Neural cell (in vitro differentiated cells): ENCODE results near the gene SIRT4. TPM values are rescaled to one million over a fixed set of nuclear protein-coding genes. Genes with fewer than 3 reads are reported as not detected.

Source experiments
- H2AFZ ChIP-seq: fragments of 200-600, 300-800 bp; sonication (generic), shearing (Covaris generic); 2 replicates; pipeline ENCODE4 v1.6.0; 2014; ENCODE audit warnings: low read depth, mild to moderate bottlenecking, antibody characterized with exemption, low read length, moderate library complexity
- H3F3A ChIP-seq: fragments of 200-600 bp; shearing (Covaris generic); 2 replicates; pipeline ENCODE4 v1.6.1; 2016; ENCODE audit warnings: mild to moderate bottlenecking, moderate library complexity, mixed read lengths, antibody characterized with exemption, low read length; ENCODE audit not compliant: insufficient read depth, poor library complexity, severe bottlenecking
- H3K27ac ChIP-seq: fragments of 200-600, 300-800 bp; sonication (generic), shearing (Covaris generic); 2 replicates; pipeline ENCODE4 v1.5.1; 2014; ENCODE audit warnings: mild to moderate bottlenecking, low read length, moderate library complexity
- H3K27me3 ChIP-seq: fragments of 300-800, 200-600 bp; sonication (generic), shearing (Covaris generic); 2 replicates; pipeline ENCODE4 v1.6.0; 2014; ENCODE audit warnings: mild to moderate bottlenecking, low read depth, low read length, moderate library complexity; ENCODE audit not compliant: insufficient read depth
- H3K36me3 ChIP-seq: fragments of 300-800, 200-600 bp; sonication (generic), shearing (Covaris generic); 2 replicates; pipeline ENCODE4 v1.5.1; 2014; ENCODE audit warnings: mild to moderate bottlenecking, antibody characterized with exemption, low read length, moderate library complexity; ENCODE audit not compliant: insufficient read depth
- H3K4me2 ChIP-seq: fragments of 300-800, 200-600 bp; sonication (generic), shearing (Covaris generic); 2 replicates; pipeline ENCODE4 v1.6.0; 2014; ENCODE audit warnings: mild to moderate bottlenecking, low read length
- H3K4me3 ChIP-seq: fragments of 300-800, 200-600 bp; sonication (generic), shearing (Covaris generic); 2 replicates; pipeline ENCODE4 v1.5.1; 2014; ENCODE audit warnings: mild to moderate bottlenecking, low read length, moderate library complexity
- H3K79me2 ChIP-seq: fragments of 200-600 bp; shearing (Covaris generic); replicated peaks from 2 replicates; pipeline ENCODE4 v1.6.0; 2014; ENCODE audit warnings: mild to moderate bottlenecking, low read length, moderate library complexity; ENCODE audit not compliant: insufficient read depth
- H3K9ac ChIP-seq: fragments of 300-800, 200-600 bp; sonication (generic), shearing (Covaris generic); 2 replicates; pipeline ENCODE4 v1.6.1; 2016; ENCODE audit warnings: mild to moderate bottlenecking, low read length, mixed read lengths
- H3K9me2 ChIP-seq: fragments of 200-600 bp; shearing (Covaris generic); 2 replicates; pipeline ENCODE4 v1.6.1; 2016; ENCODE audit warnings: mild to moderate bottlenecking, low read length, mixed read lengths; ENCODE audit not compliant: insufficient read depth
- H3K9me3 ChIP-seq: fragments of 200-600, 300-800 bp; sonication (generic), shearing (Covaris generic); 2 replicates; pipeline ENCODE4 v1.6.1; 2016; ENCODE audit warnings: mild to moderate bottlenecking, mixed run types, low read length, moderate library complexity, mixed read lengths
- H4K20me1 ChIP-seq: fragments of 200-600 bp; shearing (Covaris generic); 2 replicates; pipeline ENCODE4 v1.6.1; 2016; ENCODE audit warnings: mild to moderate bottlenecking, mixed run types; ENCODE audit not compliant: insufficient read depth
- EP300 ChIP-seq: fragments of 450-650 bp; conservative IDR thresholded peaks from 2 replicates; pipeline ENCODE4 v1.6.1; 2014; ENCODE audit warnings: antibody characterized with exemption, mild to moderate bottlenecking, moderate library complexity; ENCODE audit not compliant: poor library complexity, severe bottlenecking
- EZH2 ChIP-seq: fragments of 200-600, 300-800 bp; shearing (Covaris generic), sonication (generic); IDR thresholded peaks from 2 replicates; pipeline ENCODE4 v1.6.1; 2014; ENCODE audit warnings: antibody characterized with exemption, low read length, borderline replicate concordance, mild to moderate bottlenecking; ENCODE audit not compliant: insufficient read depth, poor library complexity, severe bottlenecking
- MXI1 ChIP-seq: fragments of 450-650 bp; conservative IDR thresholded peaks from 2 replicates; pipeline ENCODE4 v1.6.1; 2014; ENCODE audit warnings: antibody characterized with exemption, mild to moderate bottlenecking; ENCODE audit not compliant: poor library complexity, severe bottlenecking
- POLR2AphosphoS5 ChIP-seq: IDR thresholded peaks from 2 replicates; pipeline ENCODE4 v1.6.1; 2012
- RAD21 ChIP-seq: fragments of 450-650 bp; conservative IDR thresholded peaks from 2 replicates; pipeline ENCODE4 v1.6.1; 2014; ENCODE audit warnings: antibody characterized with exemption, mild to moderate bottlenecking, moderate library complexity
- REST ChIP-seq: IDR thresholded peaks from 2 replicates; pipeline ENCODE4 v1.6.1; 2012; ENCODE audit warnings: borderline replicate concordance
- SMC3 ChIP-seq: fragments of 450-650 bp; conservative IDR thresholded peaks from 2 replicates; pipeline ENCODE4 v1.6.1; 2014; ENCODE audit warnings: antibody characterized with exemption, mild to moderate bottlenecking, moderate library complexity; ENCODE audit not compliant: poor library complexity
- TAF1 ChIP-seq: IDR thresholded peaks from 2 replicates; pipeline ENCODE4 v1.6.1; 2012; ENCODE audit warnings: low read depth
- polyA plus RNA-seq: library from polyadenylated mRNA; depleted of rRNA; stranded (reverse); fragments of >200 nt; gene quantifications from 2 replicates; pipeline ENCODE4 v1.2.3, GENCODE V29; 2014
- TF ChIP-seq, protein P1 (sequence below): fragments of 450-650 bp; IDR thresholded peaks from 2 replicates; pipeline ENCODE4 v1.5.1; 2014; ENCODE audit warnings: antibody characterized with exemption, mild to moderate bottlenecking, moderate library complexity; ENCODE audit not compliant: poor library complexity, severe bottlenecking

Gene SIRT4
- polyA plus RNA-seq, 1 donor from 2014 or later, result 9.7 TPM

DNA sequence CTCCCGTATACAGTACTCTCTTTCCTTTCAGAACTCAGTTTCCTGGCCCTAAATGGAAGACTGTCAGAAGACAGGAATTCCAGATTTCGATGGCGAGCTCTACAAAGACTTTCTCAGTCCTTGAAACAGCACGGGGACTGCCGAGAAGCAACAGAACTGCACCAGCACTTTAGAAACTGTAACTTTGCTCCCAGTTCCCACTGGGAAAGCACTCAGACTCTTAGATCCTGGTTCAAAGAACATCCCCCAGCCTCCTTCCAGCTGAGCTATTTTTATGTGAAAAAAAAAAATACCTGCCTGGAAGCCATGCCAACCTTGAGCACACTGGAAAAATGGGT lies 38.4 kb upstream of the SIRT4 start:
- Histone ChIP-seq H3K4me2 (no peak overlapping the region), H3K9me2 (no peaks in the 10 kb centered on the region), H3K9ac (no peak overlapping the region), H3K9me3 (no peaks in the 10 kb centered on the region), H4K20me1 (no peaks in the 10 kb centered on the region), H3K27me3 (no peaks in the 10 kb centered on the region), H3F3A (no peaks in the 10 kb centered on the region), H2AFZ (no peak overlapping the region), H3K27ac (no peak overlapping the region), H3K4me3 (peak overlapping the region; percentile 91), H3K36me3 (no peaks in the 10 kb centered on the region), H3K79me2 (no peaks in the 10 kb centered on the region)
- no peak for TF ChIP-seq EP300
- no peak for TF ChIP-seq MXI1
- no peak for TF ChIP-seq POLR2AphosphoS5
- TF ChIP-seq SMC3, result no peak
- no peak for TF ChIP-seq RAD21
- no peak for TF ChIP-seq EZH2
- TF ChIP-seq TAF1, result no peak
- TF ChIP-seq, protein P1, sequence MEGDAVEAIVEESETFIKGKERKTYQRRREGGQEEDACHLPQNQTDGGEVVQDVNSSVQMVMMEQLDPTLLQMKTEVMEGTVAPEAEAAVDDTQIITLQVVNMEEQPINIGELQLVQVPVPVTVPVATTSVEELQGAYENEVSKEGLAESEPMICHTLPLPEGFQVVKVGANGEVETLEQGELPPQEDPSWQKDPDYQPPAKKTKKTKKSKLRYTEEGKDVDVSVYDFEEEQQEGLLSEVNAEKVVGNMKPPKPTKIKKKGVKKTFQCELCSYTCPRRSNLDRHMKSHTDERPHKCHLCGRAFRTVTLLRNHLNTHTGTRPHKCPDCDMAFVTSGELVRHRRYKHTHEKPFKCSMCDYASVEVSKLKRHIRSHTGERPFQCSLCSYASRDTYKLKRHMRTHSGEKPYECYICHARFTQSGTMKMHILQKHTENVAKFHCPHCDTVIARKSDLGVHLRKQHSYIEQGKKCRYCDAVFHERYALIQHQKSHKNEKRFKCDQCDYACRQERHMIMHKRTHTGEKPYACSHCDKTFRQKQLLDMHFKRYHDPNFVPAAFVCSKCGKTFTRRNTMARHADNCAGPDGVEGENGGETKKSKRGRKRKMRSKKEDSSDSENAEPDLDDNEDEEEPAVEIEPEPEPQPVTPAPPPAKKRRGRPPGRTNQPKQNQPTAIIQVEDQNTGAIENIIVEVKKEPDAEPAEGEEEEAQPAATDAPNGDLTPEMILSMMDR, result no peak
- no peak for TF ChIP-seq REST

- no peaks in the 10 kb centered on the region for H3K9me3 ChIP-seq
- no peaks in the 10 kb centered on the region for H3K36me3 ChIP-seq
- H3K4me2 ChIP-seq, result peak overlapping the region; percentile 51
- H3K4me3 ChIP-seq, result peak overlapping the region; percentile 91
- H3K9ac ChIP-seq, result peak overlapping the region; percentile 78
- H3K9me2 ChIP-seq, result no peaks in the 10 kb centered on the region
- H3K79me2 ChIP-seq, result no peaks in the 10 kb centered on the region
- H3K27ac ChIP-seq, result no peak overlapping the region
- H3F3A ChIP-seq, result no peaks in the 10 kb centered on the region
- TF ChIP-seq REST, result no peak
- no peaks in the 10 kb centered on the region for H3K27me3 ChIP-seq
- H4K20me1 ChIP-seq, result no peaks in the 10 kb centered on the region
- no peak overlapping the region for H2AFZ ChIP-seq
Observed at GRCh38 chr12:120264086-120264903, 37.8 kb upstream of the SIRT4 start.
